Measurements from ENCODE around the gene DEK. TPM values are rescaled to one million over a fixed set of nuclear protein-coding genes. Genes with fewer than 3 reads are reported as not detected.

The DEK gene
- total RNA-seq, 1 donor from 2014 or later, result 39.9 TPM

DNA sequence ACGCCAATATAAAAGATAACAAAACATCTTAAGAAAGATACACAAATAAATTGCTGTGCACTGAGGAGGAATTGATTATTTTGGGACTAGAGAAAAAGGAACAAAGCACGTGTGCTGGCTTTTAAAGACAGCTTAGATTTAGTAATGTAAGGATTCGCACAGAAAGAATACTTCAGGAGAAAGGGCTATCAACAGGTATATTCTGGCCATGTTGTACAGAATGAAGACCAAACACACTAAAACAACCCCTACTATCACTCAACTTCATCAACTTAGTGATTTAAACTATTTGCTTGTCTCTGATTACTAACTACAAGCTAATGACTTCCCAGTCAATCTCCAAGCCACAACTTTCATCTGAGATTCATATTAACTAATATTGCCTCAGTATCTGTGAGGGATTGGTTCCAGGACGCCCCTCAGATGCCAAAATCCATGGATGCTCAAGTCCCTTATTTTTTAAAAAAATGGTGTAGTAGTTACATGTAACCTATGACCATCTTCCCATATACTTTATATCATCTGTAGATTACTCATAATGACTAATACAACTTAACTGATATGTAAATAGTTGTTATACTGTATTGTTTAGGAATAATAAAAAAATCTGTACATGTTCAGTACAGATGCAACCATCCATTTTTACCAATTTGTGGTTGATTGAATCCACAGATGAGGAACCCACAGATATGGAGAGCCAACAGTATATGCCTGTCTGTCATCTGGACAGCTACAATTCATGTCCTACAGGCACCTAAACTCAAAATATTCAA lies 4.5 kb downstream of the DEK start:
- TF ChIP-seq, protein P1, sequence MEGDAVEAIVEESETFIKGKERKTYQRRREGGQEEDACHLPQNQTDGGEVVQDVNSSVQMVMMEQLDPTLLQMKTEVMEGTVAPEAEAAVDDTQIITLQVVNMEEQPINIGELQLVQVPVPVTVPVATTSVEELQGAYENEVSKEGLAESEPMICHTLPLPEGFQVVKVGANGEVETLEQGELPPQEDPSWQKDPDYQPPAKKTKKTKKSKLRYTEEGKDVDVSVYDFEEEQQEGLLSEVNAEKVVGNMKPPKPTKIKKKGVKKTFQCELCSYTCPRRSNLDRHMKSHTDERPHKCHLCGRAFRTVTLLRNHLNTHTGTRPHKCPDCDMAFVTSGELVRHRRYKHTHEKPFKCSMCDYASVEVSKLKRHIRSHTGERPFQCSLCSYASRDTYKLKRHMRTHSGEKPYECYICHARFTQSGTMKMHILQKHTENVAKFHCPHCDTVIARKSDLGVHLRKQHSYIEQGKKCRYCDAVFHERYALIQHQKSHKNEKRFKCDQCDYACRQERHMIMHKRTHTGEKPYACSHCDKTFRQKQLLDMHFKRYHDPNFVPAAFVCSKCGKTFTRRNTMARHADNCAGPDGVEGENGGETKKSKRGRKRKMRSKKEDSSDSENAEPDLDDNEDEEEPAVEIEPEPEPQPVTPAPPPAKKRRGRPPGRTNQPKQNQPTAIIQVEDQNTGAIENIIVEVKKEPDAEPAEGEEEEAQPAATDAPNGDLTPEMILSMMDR (IDR thresholded peaks at IDR 0.05; ENCODE audit: insufficient read depth, low read depth, low read length), result no peak
- TF ChIP-seq EZH2 (IDR thresholded peaks at IDR 0.05; ENCODE audit: insufficient read depth, low read length), result no peak
- peak overlapping the region; percentile 88 for H3K4me2 ChIP-seq (ENCODE audit: low read length)
- peaks cover 46% of the 10 kb centered on the region for H4K20me1 ChIP-seq (ENCODE audit: insufficient read depth, low read length)
- peaks cover 15% of the 10 kb centered on the region for H3K4me1 Mint-ChIP-seq (ENCODE audit: low read depth, unreplicated experiment)
- no peaks in the 10 kb centered on the region for H3K27me3 ChIP-seq (ENCODE audit: insufficient read depth, low read length)
- H3K9me3 Mint-ChIP-seq (ENCODE audit: unreplicated experiment), result no peaks in the 10 kb centered on the region
- peaks cover 89% of the 10 kb centered on the region for H3K79me2 ChIP-seq (ENCODE audit: insufficient read depth, low read length)
- peak overlapping the region; percentile 3 for H3K27ac Mint-ChIP-seq (ENCODE audit: unreplicated experiment)
- H3K9ac ChIP-seq (ENCODE audit: low read length), result peak overlapping the region; percentile 51
- H3K36me3 Mint-ChIP-seq (ENCODE audit: low read depth, unreplicated experiment), result peaks cover 2% of the 10 kb centered on the region
- H2AFZ ChIP-seq (ENCODE audit: low read depth, low read length), result no peak overlapping the region
- no peaks in the 10 kb centered on the region for H3K27me3 Mint-ChIP-seq (ENCODE audit: low read depth, unreplicated experiment)
- H3K27ac ChIP-seq (ENCODE audit: low read depth, low read length), result peak overlapping the region; percentile 60
- FAIRE-seq (no peak), DNase-seq (ENCODE audit: low read depth) (peak; percentile 16)
- peaks cover 32% of the 10 kb centered on the region for H3K4me1 ChIP-seq (ENCODE audit: insufficient read depth, low read length)
- peaks cover 19% of the 10 kb centered on the region for H3K36me3 ChIP-seq (ENCODE audit: insufficient read depth, low read length)
- no peaks in the 10 kb centered on the region for H3K9me3 ChIP-seq (ENCODE audit: insufficient read depth, low read depth, low read length)
- peak overlapping the region; percentile 34 for H3K4me3 Mint-ChIP-seq (ENCODE audit: unreplicated experiment)
- H3K4me3 ChIP-seq (ENCODE audit: insufficient read depth, low read depth, low read length), result no peak overlapping the region

GRCh38 chr6:18254793-18255192 lies 9.5 kb downstream of the DEK start:
- DNase-seq (ENCODE audit: low read depth) (no peak), FAIRE-seq (no peak)
- Histone ChIP-seq H3K27me3 (ENCODE audit: insufficient read depth, low read length) (no peaks in the 10 kb centered on the region), H3K4me3 (ENCODE audit: insufficient read depth, low read depth, low read length) (no peak overlapping the region), H3K4me2 (ENCODE audit: low read length) (no peak overlapping the region), H3K4me1 (ENCODE audit: insufficient read depth, low read length) (peaks cover 2% of the 10 kb centered on the region), H3K36me3 (ENCODE audit: insufficient read depth, low read length) (peaks cover 24% of the 10 kb centered on the region), H3K9ac (ENCODE audit: low read length) (no peak overlapping the region), H2AFZ (ENCODE audit: low read depth, low read length) (no peak overlapping the region), H3K9me3 (ENCODE audit: insufficient read depth, low read depth, low read length) (no peaks in the 10 kb centered on the region), H3K27ac (ENCODE audit: low read depth, low read length) (no peak overlapping the region), H3K79me2 (ENCODE audit: insufficient read depth, low read length) (peaks cover 92% of the 10 kb centered on the region), H4K20me1 (ENCODE audit: insufficient read depth, low read length) (peaks cover 13% of the 10 kb centered on the region)
- Mint-ChIP-seq H3K27ac (ENCODE audit: unreplicated experiment) (no peak overlapping the region), H3K27me3 (ENCODE audit: low read depth, unreplicated experiment) (no peaks in the 10 kb centered on the region), H3K4me3 (ENCODE audit: unreplicated experiment) (no peak overlapping the region), H3K9me3 (ENCODE audit: unreplicated experiment) (no peaks in the 10 kb centered on the region), H3K4me1 (ENCODE audit: low read depth, unreplicated experiment) (peaks cover 3% of the 10 kb centered on the region), H3K36me3 (ENCODE audit: low read depth, unreplicated experiment) (peaks cover 4% of the 10 kb centered on the region)
- TF ChIP-seq, protein P1 (IDR thresholded peaks at IDR 0.05; ENCODE audit: insufficient read depth, low read depth, low read length), result no peak
- no peak for TF ChIP-seq EZH2 (IDR thresholded peaks at IDR 0.05; ENCODE audit: insufficient read depth, low read length)

DNA sequence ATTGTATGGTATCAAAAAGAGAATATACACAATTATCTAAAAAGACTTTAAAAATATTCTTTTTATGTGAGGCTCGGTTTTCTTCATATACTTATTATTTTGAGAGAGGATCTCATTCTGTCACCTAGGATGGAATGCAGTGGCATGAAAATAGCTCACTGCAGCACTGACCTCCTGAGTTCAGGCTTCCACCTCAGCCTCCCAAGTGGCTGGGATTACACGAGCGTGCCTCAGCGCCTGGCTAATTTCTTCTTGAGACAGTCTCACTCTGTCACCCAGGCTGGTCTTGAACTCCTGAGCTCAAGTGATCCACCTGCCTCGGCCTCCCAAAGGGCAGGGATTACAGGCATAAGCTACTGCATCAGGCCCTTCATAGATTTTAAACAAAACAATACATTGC lies 10.7 kb downstream of the DEK start:
- Histone ChIP-seq H4K20me1 (ENCODE audit: insufficient read depth, low read length) (peaks cover 6% of the 10 kb centered on the region), H3K4me2 (ENCODE audit: low read length) (no peak overlapping the region), H3K27ac (ENCODE audit: low read depth, low read length) (no peak overlapping the region), H3K9me3 (ENCODE audit: insufficient read depth, low read depth, low read length) (no peaks in the 10 kb centered on the region), H3K4me3 (ENCODE audit: insufficient read depth, low read depth, low read length) (no peak overlapping the region), H2AFZ (ENCODE audit: low read depth, low read length) (no peak overlapping the region), H3K27me3 (ENCODE audit: insufficient read depth, low read length) (no peaks in the 10 kb centered on the region), H3K4me1 (ENCODE audit: insufficient read depth, low read length) (no peaks in the 10 kb centered on the region), H3K36me3 (ENCODE audit: insufficient read depth, low read length) (peaks cover 28% of the 10 kb centered on the region), H3K79me2 (ENCODE audit: insufficient read depth, low read length) (peaks cover 90% of the 10 kb centered on the region), H3K9ac (ENCODE audit: low read length) (no peak overlapping the region)
- Mint-ChIP-seq H3K4me1 (ENCODE audit: low read depth, unreplicated experiment) (no peaks in the 10 kb centered on the region), H3K4me3 (ENCODE audit: unreplicated experiment) (no peak overlapping the region), H3K36me3 (ENCODE audit: low read depth, unreplicated experiment) (peaks cover 4% of the 10 kb centered on the region), H3K9me3 (ENCODE audit: unreplicated experiment) (no peaks in the 10 kb centered on the region), H3K27me3 (ENCODE audit: low read depth, unreplicated experiment) (no peaks in the 10 kb centered on the region), H3K27ac (ENCODE audit: unreplicated experiment) (no peak overlapping the region)
- FAIRE-seq (no peak), DNase-seq (ENCODE audit: low read depth) (no peak)
- TF ChIP-seq, protein P1 (IDR thresholded peaks at IDR 0.05; ENCODE audit: insufficient read depth, low read depth, low read length), result no peak
- no peak for TF ChIP-seq EZH2 (IDR thresholded peaks at IDR 0.05; ENCODE audit: insufficient read depth, low read length)

All from astrocyte (in vitro differentiated cells and primary cell).